HFFc6 (cell line): Measurements from ENCODE around the gene RFPL2. TPM values are rescaled to one million over a fixed set of nuclear protein-coding genes. Genes with fewer than 3 reads are reported as not detected.

Source experiments
- DNase-seq: peaks from one replicate; pipeline ENCODE4 v3.0.0-alpha.2; 2018
- H3K27ac Mint-ChIP-seq: 2 replicates; pipeline ENCODE4 v1.8.0; 2020; ENCODE audit warnings: mild to moderate bottlenecking, mixed read lengths
- H3K27me3 Mint-ChIP-seq: 2 replicates; pipeline ENCODE4 v1.8.0; 2021; ENCODE audit warnings: mild to moderate bottlenecking, moderate library complexity, mixed read lengths; ENCODE audit not compliant: insufficient read depth
- H3K36me3 Mint-ChIP-seq: 2 replicates; pipeline ENCODE4 v1.8.0; 2021; ENCODE audit warnings: low read depth, mixed read lengths
- H3K4me1 Mint-ChIP-seq: 2 replicates; pipeline ENCODE4 v1.8.0; 2020; ENCODE audit warnings: low read depth, mixed read lengths
- H3K4me3 Mint-ChIP-seq: 2 replicates; pipeline ENCODE4 v1.8.0; 2020; ENCODE audit warnings: mild to moderate bottlenecking, moderate library complexity, mixed read lengths
- H3K9me3 Mint-ChIP-seq: 2 replicates; pipeline ENCODE4 v1.8.0; 2020; ENCODE audit warnings: mild to moderate bottlenecking, mixed read lengths
- total RNA-seq, 6 experiments: library from RNA; stranded (reverse); fragmentation: NEBNext Ultra II Directional; extraction: Animal tissue kit (Norgen Biotek cat#: 25700); gene quantifications; 2 replicates in 1 of 6; 3 replicates in 5 of 6; pipeline ENCODE4 v1.2.3, GENCODE V29; 2021
- TF ChIP-seq, protein P1 (sequence below): fragments of 200-600 bp; sonication (generic); IDR thresholded peaks from 2 replicates; pipeline ENCODE4 v1.5.0; 2021; ENCODE audit warnings: antibody characterized with exemption, mild to moderate bottlenecking

Gene RFPL2
- total RNA-seq, 6 experiments from 2014 or later: not detected

- TF ChIP-seq, protein P1, sequence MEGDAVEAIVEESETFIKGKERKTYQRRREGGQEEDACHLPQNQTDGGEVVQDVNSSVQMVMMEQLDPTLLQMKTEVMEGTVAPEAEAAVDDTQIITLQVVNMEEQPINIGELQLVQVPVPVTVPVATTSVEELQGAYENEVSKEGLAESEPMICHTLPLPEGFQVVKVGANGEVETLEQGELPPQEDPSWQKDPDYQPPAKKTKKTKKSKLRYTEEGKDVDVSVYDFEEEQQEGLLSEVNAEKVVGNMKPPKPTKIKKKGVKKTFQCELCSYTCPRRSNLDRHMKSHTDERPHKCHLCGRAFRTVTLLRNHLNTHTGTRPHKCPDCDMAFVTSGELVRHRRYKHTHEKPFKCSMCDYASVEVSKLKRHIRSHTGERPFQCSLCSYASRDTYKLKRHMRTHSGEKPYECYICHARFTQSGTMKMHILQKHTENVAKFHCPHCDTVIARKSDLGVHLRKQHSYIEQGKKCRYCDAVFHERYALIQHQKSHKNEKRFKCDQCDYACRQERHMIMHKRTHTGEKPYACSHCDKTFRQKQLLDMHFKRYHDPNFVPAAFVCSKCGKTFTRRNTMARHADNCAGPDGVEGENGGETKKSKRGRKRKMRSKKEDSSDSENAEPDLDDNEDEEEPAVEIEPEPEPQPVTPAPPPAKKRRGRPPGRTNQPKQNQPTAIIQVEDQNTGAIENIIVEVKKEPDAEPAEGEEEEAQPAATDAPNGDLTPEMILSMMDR: no peak
- no peaks in the 10 kb centered on the region for H3K9me3 Mint-ChIP-seq
- no peaks in the 10 kb centered on the region for H3K4me1 Mint-ChIP-seq
- H3K4me3 Mint-ChIP-seq: no peak overlapping the region
- peaks cover 11% of the 10 kb centered on the region for H3K27me3 Mint-ChIP-seq
- no peak for DNase-seq
- no peaks in the 10 kb centered on the region for H3K36me3 Mint-ChIP-seq
- no peak overlapping the region for H3K27ac Mint-ChIP-seq
Observed at GRCh38 chr22:32232191-32232830, 27.4 kb upstream of the RFPL2 start.

GRCh38 chr22:32226326-32227104, 21.6 kb upstream of the RFPL2 start:
- no peak for DNase-seq
- Mint-ChIP-seq H3K4me1 (no peaks in the 10 kb centered on the region), H3K4me3 (no peak overlapping the region), H3K9me3 (no peaks in the 10 kb centered on the region), H3K36me3 (no peaks in the 10 kb centered on the region), H3K27me3 (peaks cover 15% of the 10 kb centered on the region; the same call in 1 of the 2 replicates), H3K27ac (no peak overlapping the region)
- TF ChIP-seq, protein P1: no peak

- Mint-ChIP-seq H3K36me3 (no peaks in the 10 kb centered on the region), H3K27ac (no peak overlapping the region), H3K27me3 (peaks cover 7% of the 10 kb centered on the region), H3K9me3 (no peaks in the 10 kb centered on the region), H3K4me1 (no peaks in the 10 kb centered on the region), H3K4me3 (no peak overlapping the region)
- TF ChIP-seq, protein P1: no peak
- DNase-seq: no peak
Observed at GRCh38 chr22:32222991-32223390, 18.1 kb upstream of the RFPL2 start.

DNA sequence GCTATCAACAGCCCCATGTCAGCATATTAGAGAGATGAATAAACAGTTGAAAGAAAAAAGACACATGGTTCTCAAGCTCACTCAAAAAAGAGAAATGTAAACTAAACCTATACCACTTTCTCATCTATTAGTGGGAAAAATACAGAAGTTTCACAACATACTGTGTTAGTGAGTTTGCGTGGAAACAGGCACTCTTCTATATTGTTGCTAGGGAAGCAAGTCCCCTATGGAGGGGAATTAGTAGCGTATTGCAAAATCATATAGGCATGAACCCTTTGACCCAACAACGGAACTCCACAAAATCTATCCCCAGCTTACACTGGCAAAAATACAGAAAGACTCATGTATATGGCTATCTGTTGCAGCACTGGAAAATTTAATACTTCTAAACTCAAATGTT, 14.2 kb upstream of the RFPL2 start:
- Mint-ChIP-seq H3K4me1 (no peaks in the 10 kb centered on the region), H3K36me3 (no peaks in the 10 kb centered on the region), H3K9me3 (no peaks in the 10 kb centered on the region), H3K27ac (no peak overlapping the region), H3K4me3 (no peak overlapping the region), H3K27me3 (peaks cover 8% of the 10 kb centered on the region)
- TF ChIP-seq, protein P1: no peak
- no peak for DNase-seq

DNA sequence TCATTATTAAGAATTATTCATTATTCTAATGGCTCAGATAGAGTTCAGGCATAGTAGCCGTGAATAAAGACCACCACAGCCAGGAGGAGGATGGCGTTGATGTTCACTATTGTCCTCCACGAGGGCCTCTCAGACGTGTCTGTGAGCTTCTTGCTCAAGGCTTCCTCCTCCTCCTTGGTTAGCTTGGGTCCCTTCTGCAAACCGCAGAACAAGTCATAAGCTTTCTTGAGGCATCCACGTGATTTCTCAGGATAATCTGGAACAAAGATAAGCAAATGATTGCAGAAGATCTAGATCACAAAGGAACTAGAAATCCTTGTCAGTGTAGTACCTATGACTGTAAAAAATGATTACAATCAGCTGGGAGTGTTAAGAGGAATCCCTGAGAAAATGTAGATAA, 13.6 kb upstream of the RFPL2 start:
- Mint-ChIP-seq H3K4me1 (no peaks in the 10 kb centered on the region), H3K4me3 (no peak overlapping the region), H3K27ac (no peak overlapping the region), H3K27me3 (peaks cover 6% of the 10 kb centered on the region), H3K36me3 (no peaks in the 10 kb centered on the region), H3K9me3 (no peaks in the 10 kb centered on the region)
- DNase-seq: no peak
- TF ChIP-seq, protein P1: no peak
